Measurements from ENCODE around the gene TMBIM6.
"Not testable (repeated sequence)": the region's sequence is repeated elsewhere in the genome, so short reads cannot be mapped to it uniquely, and the experiment has no call there.

GRCh38 chr12:49717800-49718199 is 23.6 kb upstream of the TMBIM6 start:
- TF ChIP-seq, protein P1, sequence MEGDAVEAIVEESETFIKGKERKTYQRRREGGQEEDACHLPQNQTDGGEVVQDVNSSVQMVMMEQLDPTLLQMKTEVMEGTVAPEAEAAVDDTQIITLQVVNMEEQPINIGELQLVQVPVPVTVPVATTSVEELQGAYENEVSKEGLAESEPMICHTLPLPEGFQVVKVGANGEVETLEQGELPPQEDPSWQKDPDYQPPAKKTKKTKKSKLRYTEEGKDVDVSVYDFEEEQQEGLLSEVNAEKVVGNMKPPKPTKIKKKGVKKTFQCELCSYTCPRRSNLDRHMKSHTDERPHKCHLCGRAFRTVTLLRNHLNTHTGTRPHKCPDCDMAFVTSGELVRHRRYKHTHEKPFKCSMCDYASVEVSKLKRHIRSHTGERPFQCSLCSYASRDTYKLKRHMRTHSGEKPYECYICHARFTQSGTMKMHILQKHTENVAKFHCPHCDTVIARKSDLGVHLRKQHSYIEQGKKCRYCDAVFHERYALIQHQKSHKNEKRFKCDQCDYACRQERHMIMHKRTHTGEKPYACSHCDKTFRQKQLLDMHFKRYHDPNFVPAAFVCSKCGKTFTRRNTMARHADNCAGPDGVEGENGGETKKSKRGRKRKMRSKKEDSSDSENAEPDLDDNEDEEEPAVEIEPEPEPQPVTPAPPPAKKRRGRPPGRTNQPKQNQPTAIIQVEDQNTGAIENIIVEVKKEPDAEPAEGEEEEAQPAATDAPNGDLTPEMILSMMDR (conservative IDR thresholded peaks at IDR 0.05 in 1 of 2, IDR thresholded peaks at IDR 0.05 in 1 of 2; ENCODE audit: extremely low read depth in 1 of 2, insufficient read depth in 1 of 2, low read depth in 1 of 2, low read length in 2 of 2): not testable (repeated sequence)
- not testable (repeated sequence) for TF ChIP-seq EZH2 (IDR thresholded peaks at IDR 0.05; ENCODE audit: borderline replicate concordance, low read length)

Data from mammary epithelial cell (primary cell).